Measurements from ENCODE around the gene LRRC8C.

LRRC8C gene

DNA sequence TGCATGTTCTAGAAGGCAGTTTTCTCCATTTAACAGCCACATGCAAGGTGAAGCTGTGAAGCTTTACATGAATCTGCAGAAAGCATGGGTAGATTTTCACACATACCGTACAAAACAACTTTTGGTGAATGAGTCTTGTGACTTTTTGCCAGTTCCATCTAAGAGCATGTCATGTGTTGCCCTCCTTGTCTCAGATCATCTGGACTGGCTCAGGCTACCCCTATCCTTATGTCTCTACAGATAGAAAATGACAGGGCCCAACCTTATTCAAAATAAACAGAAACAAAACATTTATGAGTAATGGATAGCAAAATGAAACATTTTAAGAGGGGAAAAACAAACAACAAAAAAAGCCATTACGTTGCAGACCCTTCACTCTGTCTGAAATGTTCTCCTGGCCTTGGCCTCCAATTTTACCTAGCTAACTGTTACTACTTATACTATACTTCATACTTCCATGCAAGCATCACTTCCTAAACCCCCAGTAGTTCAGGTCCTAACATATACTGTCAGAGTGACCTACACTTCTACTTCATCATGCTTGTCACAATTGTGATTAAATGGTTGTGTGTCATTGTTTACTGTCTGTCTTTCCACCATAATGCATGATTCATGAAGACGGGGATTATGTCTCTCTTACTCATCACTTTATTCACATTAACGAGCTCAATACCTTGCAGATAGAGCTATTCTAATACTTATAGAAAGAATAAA, 39.0 kb downstream of the LRRC8C start:
- peak; percentile 22 for DNase-seq (ENCODE audit: low read depth)

DNA sequence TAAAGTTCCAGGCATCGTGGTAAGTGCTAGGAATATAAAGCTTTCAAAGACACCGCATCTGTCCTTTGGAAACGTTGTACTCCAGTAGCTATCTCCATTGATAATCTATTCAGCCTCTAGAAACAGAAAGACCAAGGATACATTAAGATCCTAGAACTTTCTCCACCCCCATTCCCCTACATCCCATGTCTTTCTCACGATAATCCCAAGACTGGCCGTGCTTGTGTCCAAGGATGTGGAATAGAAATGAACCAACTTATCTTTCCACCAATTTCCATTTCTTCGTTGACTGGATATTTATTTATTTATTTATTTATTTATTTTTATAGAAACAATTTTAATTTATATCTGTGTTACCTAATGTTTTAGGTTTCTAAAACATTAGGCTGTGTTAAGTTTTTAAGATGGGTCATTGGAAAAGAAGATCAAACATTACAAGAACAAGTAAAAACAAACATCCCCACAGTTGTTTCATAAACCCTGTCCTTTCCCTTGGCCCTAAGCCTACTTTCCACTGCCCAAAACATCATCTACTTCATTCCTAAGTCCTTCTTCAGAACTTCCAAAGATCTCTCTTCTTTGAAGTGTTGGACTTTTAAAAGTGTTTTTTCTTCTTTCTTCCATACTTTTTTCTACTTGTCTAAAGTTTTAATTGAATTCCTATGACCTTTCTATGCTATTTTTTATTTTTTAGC, 39.7 kb downstream of the LRRC8C start:
- no peak for DNase-seq (ENCODE audit: low read depth)

DNA sequence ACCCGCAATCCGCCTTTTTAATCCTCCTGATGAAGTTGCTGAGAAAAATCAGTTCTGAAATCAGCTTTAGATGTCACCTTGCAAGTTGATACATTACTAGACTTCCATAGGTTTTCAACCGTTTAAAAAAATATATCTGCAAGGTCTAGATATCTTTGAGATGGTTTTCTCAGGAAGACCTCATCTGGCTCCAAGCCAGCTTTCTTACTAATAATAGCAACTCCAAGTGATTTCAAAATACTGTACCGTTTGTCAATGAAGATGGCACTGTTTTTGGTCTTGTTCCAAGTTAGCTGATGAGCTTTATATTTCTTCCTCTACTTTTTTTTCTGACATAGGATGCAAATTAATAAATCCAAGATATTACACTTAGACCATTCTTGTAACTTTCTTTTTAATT, 40.3 kb downstream of the LRRC8C start:
- no peak for DNase-seq (ENCODE audit: low read depth)

DNA sequence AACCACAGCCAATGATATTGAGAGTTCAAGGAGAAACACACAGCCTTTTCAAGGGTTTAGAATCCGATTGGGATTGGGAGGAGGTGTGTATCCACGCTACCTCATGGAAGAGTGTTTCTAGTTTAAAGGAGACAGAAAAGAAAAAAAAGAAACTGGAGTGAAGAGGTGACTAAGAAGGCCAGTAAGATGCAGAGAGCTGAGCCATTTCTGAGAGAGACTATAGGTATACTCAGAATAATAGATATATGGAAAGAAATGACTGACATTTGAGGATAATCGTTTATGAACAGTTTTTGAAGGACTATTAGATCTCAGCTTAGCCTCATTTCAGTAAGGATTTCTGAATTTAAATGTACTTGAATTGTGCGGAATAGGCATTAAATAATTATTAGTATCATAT, 42.8 kb downstream of the LRRC8C start:
- no peak for DNase-seq (ENCODE audit: low read depth)

DNA sequence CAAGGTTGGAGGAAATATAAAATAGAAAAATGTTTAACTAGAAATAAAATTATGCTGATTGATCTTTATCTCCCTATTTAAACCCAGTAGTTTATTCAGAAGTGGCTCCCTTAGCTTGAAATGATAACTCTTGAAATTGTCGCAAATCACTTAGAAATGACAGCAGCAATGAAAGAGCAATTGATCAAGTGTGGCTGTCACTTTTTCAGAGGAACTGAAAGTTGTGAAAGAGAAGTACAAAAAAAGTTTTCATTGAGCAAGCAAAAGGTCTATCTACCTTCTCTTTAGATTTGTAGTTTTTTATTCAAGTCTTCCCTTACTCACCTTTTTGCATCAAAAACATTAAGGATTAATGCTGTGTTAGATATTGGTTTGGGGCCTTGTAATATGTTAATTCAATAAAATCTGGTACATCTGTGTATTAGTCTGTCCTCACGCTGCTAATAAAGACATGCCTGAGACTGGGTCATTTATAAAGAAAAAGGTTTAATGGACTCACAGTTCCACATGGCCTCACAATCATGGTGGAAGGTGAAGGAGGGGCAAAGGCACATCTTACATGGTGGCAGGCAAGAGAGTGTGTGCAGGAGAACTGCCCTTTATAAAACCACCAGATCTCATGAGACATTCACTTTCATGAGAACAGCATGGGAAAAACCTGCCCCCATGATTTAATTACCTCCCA, 48.3 kb downstream of the LRRC8C start:
- no peak for DNase-seq (ENCODE audit: low read depth)

DNA sequence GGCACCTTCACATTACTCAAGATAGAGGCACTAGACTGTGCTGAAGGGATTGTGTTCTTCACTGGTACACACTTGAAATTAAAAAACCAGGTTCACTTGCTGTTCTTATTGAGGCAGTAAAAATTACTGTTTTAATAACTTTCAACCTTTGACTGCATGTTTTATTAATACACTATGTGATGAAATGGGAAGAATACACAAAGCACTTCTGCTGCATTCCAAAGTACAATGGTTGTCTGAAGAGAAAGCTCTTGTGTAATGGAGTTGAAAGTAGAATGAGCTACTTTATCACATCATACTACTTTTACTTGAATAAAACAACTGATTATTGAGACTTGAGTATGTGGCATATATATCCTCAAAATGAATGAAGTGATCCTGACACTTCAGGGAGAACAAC, 49.7 kb downstream of the LRRC8C start:
- DNase-seq (ENCODE audit: low read depth) = no peak

DNA sequence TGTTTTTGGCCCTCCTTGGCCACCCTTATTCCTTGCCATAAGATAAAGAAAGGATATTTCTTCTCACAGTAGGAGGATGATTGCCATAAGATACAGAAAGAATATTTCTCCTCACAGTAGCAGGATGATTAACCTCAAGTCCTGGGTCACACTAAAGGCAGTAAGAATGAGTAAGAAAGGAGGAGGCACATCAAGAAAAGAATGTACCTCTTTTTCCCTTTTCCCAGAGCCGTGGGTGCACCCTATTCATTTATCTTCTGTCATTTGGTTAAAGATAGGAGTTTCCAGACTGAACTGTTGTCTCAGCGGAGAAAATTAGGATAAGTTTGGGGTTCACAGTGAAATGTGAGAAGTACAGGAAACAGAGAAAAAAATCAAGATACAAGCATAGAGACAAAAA, 52.5 kb downstream of the LRRC8C start:
- no peak for DNase-seq (ENCODE audit: low read depth)

DNA sequence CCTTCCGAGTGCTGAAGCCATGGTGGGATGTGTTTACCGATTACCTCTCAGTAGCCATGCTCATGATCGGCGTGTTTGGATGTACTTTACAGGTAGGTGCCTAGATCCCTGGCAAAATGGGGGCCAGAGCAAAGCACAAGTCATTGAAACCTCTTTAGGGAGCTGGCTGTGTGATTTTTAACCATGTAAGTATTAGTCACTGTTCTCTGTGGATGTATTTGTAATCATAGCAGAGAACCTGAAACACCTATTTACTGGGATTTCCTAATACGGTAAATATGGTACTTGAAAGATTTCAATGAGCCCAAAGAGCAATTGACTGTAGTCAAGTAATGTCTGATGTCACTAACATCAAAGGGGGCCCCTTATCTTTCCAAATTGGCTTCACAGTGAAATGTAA, 53.6 kb downstream of the LRRC8C start:
- no peak for DNase-seq (ENCODE audit: low read depth)

DNA sequence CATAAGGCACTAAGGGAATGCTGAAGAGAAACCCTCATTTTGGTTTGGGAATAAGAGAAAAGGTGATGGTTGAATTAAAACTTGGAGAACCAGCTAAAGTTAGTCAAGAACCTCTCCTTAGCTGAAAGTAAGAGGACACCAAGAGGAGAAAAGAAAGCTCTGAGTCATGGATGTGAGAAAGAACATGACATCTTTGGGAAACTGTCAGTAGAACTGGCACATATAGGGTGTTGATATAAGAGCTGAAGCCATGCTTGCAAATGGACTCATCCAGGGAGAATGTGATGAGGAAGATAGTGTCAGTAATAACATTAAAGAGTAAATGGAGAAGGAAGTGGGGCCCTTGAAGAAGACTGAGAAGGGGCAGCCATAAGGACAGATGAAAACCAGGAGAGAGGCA, 54.3 kb downstream of the LRRC8C start:
- DNase-seq (ENCODE audit: low read depth) = no peak

DNA sequence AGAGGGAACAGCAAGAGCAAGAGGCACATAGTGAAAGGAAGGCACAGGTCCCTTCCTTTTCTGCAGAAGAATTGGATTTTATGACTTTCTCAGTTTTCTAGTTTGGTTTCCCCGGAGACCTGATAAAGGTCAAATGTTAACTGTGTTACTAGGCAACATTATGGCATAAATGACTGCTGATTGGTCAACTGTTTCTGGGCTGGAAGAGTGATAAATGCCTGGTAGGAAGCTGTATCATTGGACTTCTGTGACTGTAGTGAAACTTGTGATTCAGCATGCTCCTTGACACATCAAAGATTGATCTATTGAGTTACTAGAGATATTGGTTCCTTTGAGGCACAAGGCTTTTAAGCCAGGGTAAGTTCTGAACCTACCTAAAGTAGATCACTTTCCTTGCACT, 55.7 kb downstream of the LRRC8C start:
- no peak for DNase-seq (ENCODE audit: low read depth)

DNA sequence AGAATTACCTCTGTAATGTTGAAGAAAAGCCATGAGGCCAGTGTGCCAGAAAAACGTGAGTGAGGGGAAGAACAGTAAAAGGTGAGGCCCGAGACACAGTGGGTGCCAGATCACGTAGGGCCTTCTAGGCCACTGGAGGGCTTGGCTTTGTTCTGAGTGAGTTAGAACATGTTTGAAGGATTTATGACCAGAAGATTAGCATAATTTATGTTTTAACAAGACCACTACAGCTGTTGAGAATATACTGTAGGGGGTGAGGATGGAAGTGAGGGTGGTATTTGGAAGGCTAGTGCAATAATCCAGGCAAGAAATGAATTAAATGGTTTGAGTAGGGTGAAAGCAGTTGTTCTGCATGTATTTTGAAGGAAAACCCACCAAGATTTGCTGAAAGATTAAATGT, 56.3 kb downstream of the LRRC8C start:
- no peak for DNase-seq (ENCODE audit: low read depth)

DNA sequence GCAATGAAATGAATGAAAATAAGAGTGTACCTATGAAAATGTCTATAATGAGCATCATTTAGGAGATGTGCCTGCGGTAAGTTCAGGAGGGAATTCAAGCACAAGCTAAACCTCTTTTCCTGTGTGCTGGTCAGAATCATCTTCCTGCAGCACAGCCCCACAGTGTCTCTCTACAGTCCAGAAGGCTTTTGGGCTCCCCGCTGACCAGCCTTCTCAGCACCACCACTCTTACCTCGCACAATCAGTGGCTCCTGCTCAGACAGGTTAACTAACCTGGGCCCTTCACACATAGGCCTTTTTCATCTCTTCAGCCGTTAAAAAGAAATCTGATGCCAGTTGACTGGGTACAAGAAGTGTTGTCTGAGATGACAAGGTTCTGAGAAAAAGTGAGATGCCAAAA, 57.7 kb downstream of the LRRC8C start:
- no peak for DNase-seq (ENCODE audit: low read depth)

DNA sequence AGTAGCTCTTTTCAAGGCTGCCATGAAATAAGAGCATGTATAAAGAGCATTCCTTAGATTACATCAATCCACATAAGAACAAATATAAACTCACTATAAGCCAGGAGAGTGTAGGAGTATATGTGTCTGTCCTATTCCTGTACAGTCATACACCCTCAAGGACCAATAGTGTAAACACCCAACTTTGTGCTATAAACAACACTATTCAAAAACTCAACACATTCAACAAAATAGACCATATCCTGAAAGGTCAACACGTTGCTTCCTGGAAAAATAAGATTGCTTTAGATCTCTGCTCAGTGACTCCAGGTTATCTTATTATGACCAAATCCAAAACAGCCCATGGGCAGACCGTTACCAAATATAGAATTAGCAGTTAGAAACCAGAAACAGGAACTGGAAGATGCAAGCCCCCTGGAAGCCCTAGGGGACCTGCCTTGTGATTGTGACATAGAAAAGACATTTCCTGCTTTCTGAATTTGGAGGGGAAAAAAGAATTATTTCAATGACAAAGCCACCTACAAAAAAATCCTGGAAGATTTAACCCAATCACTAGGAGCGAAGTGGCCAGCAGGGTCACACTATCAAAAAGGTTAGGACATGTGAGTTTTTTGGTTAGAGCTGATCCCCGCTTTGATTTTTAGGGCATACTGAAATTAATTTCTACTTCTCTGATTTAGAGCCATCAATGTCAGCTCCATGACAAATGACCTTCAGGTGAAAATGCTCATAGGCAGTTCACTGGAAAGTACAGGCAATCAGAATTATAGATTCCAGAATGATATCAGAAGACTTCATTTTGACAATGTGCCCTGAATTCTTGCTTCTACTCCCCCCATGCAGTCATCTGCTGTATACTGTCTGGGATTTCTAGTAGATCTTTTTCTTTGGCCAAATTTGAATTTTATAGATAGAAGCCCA, 59.9 kb downstream of the LRRC8C start:
- DNase-seq (ENCODE audit: low read depth) = no peak

DNA sequence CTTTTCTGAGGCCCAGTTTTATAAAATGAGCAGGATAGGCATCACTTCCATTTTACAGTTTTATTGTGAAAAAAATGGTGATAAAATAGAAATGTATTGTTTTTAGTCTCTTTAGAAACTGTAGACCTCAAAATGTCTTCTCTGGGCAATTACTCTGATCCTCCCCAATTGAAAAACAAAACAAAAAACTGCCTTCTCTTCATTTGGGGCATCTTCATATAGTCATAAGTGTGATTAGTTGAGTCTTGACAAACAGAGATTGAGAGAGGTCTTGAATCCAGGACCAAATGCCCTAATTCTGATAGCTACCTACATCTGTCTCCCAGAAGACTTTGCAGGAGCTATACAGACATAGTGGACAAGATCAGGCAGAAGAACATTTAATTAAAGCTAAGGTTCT, 62.9 kb downstream of the LRRC8C start:
- DNase-seq (ENCODE audit: low read depth) = no peak

DNA sequence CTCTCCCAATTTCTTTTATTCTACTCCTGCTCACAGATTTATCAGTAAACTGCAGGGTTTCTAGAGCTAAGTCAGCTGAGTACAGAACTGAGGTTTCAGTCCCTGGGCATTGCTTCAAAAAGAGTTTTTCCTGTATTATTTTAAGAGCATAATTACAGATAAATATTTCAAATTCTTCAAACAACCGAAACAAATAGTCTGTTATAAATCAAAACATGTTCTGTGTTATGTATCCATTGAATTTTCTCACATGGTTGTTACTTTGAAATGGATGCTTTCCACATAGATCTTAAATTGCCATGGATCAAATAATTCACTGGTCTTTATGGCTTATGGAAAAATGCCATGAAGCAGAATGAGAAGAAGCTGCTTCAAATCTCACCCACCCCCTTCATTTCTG, 64.5 kb downstream of the LRRC8C start:
- no peak for DNase-seq (ENCODE audit: low read depth)

DNA sequence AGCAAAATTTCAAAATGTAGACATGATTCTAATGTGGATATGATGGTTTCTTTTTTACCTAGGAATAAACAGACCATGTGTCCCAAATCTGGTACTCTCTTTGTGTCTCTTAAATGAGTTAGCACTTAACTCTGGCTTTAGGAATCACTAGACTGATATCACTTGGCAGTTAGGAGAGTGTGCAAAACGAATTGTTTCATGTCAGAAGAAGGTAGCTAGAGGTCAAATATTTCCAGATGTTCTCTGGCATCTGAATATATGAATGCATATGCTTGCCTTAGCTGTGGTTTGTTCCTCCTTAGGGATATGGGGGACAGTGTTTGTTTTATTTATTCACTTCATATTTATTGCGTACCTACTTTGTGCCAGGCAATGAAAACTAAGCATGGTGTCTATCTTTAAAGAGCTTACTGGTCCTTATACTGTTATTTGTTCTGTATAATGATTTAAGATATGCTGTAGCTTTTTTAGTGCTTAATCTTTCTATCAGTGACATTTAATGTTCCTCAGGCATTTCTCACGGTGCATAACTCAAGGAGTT, 65.2 kb downstream of the LRRC8C start:
- DNase-seq (ENCODE audit: low read depth) = no peak

DNA sequence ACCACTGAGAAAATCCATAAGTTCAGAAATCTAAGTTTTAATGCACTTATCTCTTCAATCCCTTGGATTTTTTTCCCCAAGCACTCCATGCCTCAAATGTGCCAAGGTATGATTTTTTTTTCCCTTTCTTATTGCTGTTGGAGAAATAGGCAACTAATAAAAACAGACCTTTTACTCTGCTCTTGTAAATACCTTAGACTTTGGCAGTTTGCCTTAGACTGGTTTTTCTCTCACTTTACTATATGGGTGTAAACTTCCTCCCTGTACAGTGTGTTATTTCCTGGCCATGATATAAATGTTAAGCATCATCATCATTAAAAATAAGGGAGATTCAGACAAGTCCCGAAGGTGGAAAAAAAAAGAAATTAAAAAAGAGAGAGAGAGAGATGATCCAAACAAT, 65.7 kb downstream of the LRRC8C start:
- DNase-seq (ENCODE audit: low read depth) = no peak

DNA sequence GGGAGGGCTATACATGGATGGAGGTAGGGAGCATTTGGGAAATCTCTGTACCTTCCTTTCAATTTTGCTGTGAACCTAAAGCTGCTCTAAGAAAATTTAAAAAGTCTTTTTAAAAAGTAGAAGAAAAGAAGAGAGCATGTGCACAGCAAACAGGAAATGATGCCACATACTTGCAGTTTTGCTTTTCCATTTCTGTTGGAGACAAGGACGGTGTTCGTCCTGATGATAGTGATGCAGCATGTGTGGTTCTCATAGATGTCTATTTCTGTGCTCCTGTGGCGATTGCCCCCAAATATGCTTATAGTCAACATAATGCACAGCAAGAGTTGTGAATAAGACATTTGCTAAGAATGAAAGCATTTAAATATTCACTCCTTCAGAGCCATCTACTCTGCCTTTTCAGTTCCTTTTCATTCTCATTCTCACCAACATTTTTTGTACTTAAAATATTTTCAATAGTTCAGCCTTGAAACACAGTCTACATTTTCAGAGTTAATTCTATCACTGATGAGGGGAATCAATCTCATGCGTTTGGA, 66.6 kb downstream of the LRRC8C start:
- no peak for DNase-seq (ENCODE audit: low read depth)

DNA sequence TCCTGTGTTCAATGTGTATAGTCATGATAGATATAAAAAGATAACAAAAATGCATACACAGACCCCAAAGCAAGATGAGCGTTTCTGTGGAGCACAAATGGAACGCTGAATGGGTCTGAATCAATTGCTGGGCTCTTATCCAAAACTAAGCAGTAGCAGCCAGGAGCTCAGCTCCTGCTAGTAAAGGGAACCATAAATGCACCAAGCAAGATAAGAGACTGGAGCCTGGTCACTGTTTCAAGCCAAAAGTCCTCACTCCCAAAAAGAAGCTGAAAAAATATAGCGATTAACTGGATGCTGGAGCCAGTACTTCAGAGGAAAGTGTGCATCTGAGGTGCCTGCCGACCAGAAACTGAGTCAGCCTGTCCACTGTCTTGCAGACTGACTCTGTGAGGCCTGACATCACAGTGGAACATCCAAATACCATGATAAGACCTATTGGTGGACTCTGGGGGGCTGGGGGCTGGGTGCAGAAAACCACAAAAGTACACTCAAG, 68.9 kb downstream of the LRRC8C start:
- no peak for DNase-seq (ENCODE audit: low read depth)

DNA sequence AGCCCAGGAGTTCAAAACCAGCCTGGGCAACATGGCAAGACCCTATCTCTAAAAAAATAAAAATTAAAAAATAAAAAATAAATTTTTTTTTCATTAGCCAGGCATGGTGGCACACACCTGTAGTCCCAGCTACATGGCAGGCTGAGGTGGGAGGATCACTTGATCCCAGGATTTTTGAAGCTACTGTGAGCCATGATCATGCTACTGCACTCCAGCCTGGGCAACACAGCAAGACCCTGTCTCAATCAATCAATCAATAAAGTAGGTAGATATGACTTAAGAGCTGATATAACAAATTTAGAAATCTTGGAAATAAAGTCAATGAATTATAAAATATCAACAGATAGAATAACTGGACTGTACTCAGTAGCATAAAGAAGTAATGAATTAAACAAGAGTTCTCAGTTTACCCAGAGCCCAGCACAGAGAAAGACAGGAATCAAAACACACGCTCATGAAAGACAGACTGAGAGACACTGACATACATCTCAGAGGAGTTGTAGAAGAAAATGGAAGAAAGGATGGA, 69.7 kb downstream of the LRRC8C start:
- no peak for DNase-seq (ENCODE audit: low read depth)

DNA sequence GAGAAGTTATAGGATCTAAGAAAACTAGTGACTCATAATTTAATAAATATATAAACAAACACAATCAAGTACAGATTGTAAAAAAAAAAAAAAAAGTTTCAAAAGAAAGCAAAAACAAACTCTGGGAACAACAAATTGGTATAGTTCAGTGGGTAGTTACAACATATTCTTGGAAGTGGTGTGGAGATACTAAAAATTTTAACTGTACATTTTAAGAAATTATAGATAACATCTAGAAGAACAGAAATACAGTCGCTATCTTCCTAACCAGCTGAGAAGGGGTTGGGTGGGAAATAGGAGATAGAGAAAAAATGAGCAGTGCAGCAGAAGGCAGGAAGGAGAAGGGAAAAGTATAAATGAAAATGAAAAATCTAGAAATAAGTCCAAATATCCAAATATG, 70.5 kb downstream of the LRRC8C start:
- no peak for DNase-seq (ENCODE audit: low read depth)

Data from HS-5 (cell line).